ENCODE measurements around the gene SLC9A6. TPM values are rescaled to one million over a fixed set of nuclear protein-coding genes. Genes with fewer than 3 reads are reported as not detected.

The SLC9A6 gene
- total and polyA plus RNA-seq, 9 of the 15 experiments (the other 6 are each of a cell fraction or from before 2014, with no cell fraction given) = 3.7 to 13.9 (median 9.9) TPM

GRCh38 chrX:136067097-136067496 is 81.9 kb downstream of the SLC9A6 start:
- Histone ChIP-seq H3K9me3 (replicated peaks; ENCODE audit: control insufficient read depth, insufficient read depth, low read depth, low read length) (no peaks in the 10 kb centered on the region), H3K36me3 (ENCODE audit: control insufficient read depth, insufficient read depth, low read length) (no peaks in the 10 kb centered on the region), H3K4me2 (ENCODE audit: insufficient read depth, low read length) (no peak overlapping the region), H2AFZ (ENCODE audit: low read depth, low read length) (no peak overlapping the region), H3K79me2 (ENCODE audit: control insufficient read depth, insufficient read depth, low read length) (no peaks in the 10 kb centered on the region), H3K4me3 (no peak overlapping the region), H3K9ac (ENCODE audit: insufficient read depth in 1 of 2, low read depth in 2 of 2, low read length in 2 of 2) (no peak overlapping the region), H3K4me1 (replicated peaks in 1 of 2; ENCODE audit: control insufficient read depth in 2 of 2, insufficient read depth in 2 of 2, low read length in 2 of 2) (no peaks in the 10 kb centered on the region; a peak in 1 of 5 replicates), H3K27me3 (ENCODE audit: control insufficient read depth in 2 of 2, insufficient read depth in 2 of 2, low read length in 2 of 2) (peaks cover 15 to 25% of the 10 kb centered on the region in 2 experiments; a peak in 3 of 5 replicates), H3K27ac (ENCODE audit: extremely low read depth, low read depth, low read length) (no peak overlapping the region), H4K20me1 (replicated peaks; ENCODE audit: control insufficient read depth, insufficient read depth, low read length) (no peaks in the 10 kb centered on the region), H3K9me1 (ENCODE audit: control insufficient read depth, insufficient read depth, low read length) (no peaks in the 10 kb centered on the region)
- CTCF ChIA-PET (ENCODE audit: low intra/inter-chr PET ratio) = no interaction called here
- WGBS (ENCODE audit: insufficient coverage, low coverage, missing lambda C conversion rate) = 0% methylated on average over 5 of the region's 5 CpGs
- BruUV-seq (replicated peaks) = no TSS peak
- intact Hi-C loops (cut with micrococcal nuclease) (no loop called here), in situ Hi-C loops (cut with MboI) (no loop called here)
- no peak for ATAC-seq
- FAIRE-seq = no peak
- DNase-seq (ENCODE audit: extremely low read depth in 1 of 4, low spot score in 3 of 4) = peak in 1 of 4 experiments; percentile 11
- POLR2A ChIA-PET = no interaction called here
- TF ChIP-seq AFF1 (IDR thresholded peaks at IDR 0.05; ENCODE audit: low read depth in 1 of 2, partially characterized antibody in 2 of 2) = no peak
- TF ChIP-seq CBFA2T3 (IDR thresholded peaks at IDR 0.05) = peak; percentile 36; the same call in 1 of the 2 replicates
- TF ChIP-seq TAL1 (IDR thresholded peaks at IDR 0.05) = peak; percentile 18; the same call in 1 of the 2 replicates
- peak; percentile 60; the same call in 1 of the 2 replicates for TF ChIP-seq TCF3 (CRISPR knock-in tag; IDR thresholded peaks at IDR 0.05)
- TF ChIP-seq NFE2 (IDR thresholded peaks at IDR 0.05; ENCODE audit: low read depth) = 0 out of 2 replicates have a peak, but pooled peaks have one; percentile 14

Measured in K562 (cell line).